Colonic mucosa (tissue), 4 donors: ENCODE data around the gene ABCA6. TPM values are rescaled to one million over a fixed set of nuclear protein-coding genes. Genes with fewer than 3 reads are reported as not detected.

ENCODE experiments used
- DNase-seq: peaks from one replicate; pipeline ENCODE4 v3.0.0-alpha.2; 2020
- H3K27ac ChIP-seq: fragments of 200-600 bp; one replicate; pipeline ENCODE4 v1.8.0; 2021
- H3K27me3 ChIP-seq: fragments of 200-600 bp; one replicate; pipeline ENCODE4 v1.8.0; 2021
- H3K36me3 ChIP-seq: fragments of 200-600 bp; one replicate; pipeline ENCODE4 v1.8.0; 2021
- H3K4me1 ChIP-seq: fragments of 200-600 bp; one replicate; pipeline ENCODE4 v1.8.0; 2021; ENCODE audit warnings: mild to moderate bottlenecking
- H3K4me3 ChIP-seq: fragments of 200-600 bp; one replicate; pipeline ENCODE4 v1.8.0; 2021
- H3K9ac ChIP-seq, 2 donors: one replicate each; pipeline ENCODE4 v1.7.0; 2013; ENCODE audit warnings: control low read depth in 2 of 2, low read depth in 2 of 2, low read length in 2 of 2
- H3K9me3 ChIP-seq: fragments of 200-600 bp; one replicate; pipeline ENCODE4 v1.8.0; 2021
- intact Hi-C: fragments of 100-400 bp; cut with DNase I; formaldehyde crosslinking; loops from one replicate; pipeline ENCODE4 v1.14.1; 2022
- total RNA-seq, 2 donors: library from RNA; stranded (reverse); fragmentation: NEBNext Ultra II Directional in 1 of 2; extraction: Animal tissue kit (Norgen Biotek cat#: 25700) in 1 of 2; gene quantifications; one replicate each; pipeline ENCODE4 v1.2.1, GENCODE V29; 2021
- TF ChIP-seq, protein P1 (sequence below): fragments of 200-600 bp; IDR thresholded peaks from one replicate; pipeline ENCODE4 v1.8.0; 2022; ENCODE audit warnings: antibody characterized with exemption, mild to moderate bottlenecking
- donor health status: healthy.
- donor health status: DM: no; HTN: no; CAD: no.
- donor health status: DM: no; HTN: no; CAD: no.

The ABCA6 gene
- total RNA-seq, 2 donors from 2014 or later = 2.1 to 5.9 TPM

DNA sequence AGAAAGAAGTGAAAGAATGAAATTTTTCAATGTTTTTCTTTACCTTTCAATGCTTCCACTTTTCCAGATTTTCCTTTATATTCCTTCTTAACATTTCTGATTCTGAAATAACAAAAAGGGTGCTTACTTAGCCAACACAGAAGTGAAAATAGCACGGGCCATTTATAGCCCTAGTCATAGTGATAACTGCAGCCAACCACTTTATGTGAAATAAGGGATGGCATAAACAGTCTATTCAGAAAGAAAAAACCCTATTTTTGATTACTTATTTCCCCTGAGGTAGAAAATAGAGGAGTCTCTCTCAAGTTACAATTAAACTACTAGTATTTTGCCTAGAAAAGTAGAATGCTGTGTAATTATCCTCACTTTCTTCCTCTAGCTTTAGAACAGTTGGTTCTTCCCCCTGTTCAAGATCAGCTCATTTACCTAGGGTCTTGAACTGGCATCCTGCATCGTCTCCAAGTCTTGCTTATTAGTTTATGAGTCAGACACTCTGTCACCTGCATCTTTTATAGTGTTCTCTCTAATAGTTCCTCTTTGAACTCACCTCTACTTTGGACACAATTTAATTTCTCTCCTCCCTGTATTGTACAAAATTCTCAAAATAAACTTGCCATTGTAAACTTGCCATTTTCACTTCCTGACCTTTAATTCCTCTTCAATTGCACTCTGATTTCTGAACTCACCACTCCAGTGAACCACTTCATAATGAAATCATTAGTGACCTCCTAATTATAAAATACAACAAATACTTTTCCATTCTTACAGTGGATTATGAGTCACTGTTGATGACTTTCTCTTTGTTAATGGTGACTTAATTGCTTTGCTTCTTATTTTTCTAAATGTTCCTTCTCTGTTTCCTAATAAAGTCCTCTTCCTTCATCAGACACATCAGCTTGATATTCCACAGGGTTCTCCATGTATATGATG is 23.6 kb downstream of the ABCA6 start:
- Histone ChIP-seq H3K9ac (no peak overlapping the region), H3K27me3 (no peaks in the 10 kb centered on the region), H3K36me3 (no peaks in the 10 kb centered on the region), H3K9me3 (no peaks in the 10 kb centered on the region), H3K27ac (no peak overlapping the region), H3K4me3 (no peak overlapping the region), H3K4me1 (no peaks in the 10 kb centered on the region)
- TF ChIP-seq, protein P1, sequence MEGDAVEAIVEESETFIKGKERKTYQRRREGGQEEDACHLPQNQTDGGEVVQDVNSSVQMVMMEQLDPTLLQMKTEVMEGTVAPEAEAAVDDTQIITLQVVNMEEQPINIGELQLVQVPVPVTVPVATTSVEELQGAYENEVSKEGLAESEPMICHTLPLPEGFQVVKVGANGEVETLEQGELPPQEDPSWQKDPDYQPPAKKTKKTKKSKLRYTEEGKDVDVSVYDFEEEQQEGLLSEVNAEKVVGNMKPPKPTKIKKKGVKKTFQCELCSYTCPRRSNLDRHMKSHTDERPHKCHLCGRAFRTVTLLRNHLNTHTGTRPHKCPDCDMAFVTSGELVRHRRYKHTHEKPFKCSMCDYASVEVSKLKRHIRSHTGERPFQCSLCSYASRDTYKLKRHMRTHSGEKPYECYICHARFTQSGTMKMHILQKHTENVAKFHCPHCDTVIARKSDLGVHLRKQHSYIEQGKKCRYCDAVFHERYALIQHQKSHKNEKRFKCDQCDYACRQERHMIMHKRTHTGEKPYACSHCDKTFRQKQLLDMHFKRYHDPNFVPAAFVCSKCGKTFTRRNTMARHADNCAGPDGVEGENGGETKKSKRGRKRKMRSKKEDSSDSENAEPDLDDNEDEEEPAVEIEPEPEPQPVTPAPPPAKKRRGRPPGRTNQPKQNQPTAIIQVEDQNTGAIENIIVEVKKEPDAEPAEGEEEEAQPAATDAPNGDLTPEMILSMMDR = no peak
- DNase-seq = no peak
- intact Hi-C loops = no loop called here

DNA sequence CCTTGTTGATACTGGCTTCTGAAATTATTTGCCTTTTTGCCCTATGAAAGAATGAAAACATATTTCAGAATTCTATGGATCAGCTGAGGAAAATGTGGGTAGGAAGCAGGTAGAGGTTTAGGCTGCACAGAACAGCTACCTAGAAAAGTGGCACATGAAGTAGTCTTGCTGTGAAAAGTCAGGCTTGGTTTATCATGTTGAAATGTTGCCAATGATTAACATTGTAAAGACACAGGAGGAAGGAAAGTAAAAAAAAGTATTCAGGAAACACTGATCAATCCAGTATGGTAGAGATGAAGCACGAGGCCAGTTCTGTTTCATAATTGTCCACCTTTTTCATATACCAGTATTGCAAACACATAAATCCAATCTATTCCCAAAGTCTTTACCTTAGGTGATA is 29.9 kb downstream of the ABCA6 start:
- H3K4me3 ChIP-seq = no peak overlapping the region
- no peak overlapping the region for H3K27ac ChIP-seq
- DNase-seq = no peak
- intact Hi-C loops = no loop called here
- H3K9ac ChIP-seq = no peak overlapping the region
- H3K27me3 ChIP-seq = no peaks in the 10 kb centered on the region
- no peaks in the 10 kb centered on the region for H3K4me1 ChIP-seq
- H3K36me3 ChIP-seq = no peaks in the 10 kb centered on the region
- H3K9me3 ChIP-seq = no peaks in the 10 kb centered on the region
- TF ChIP-seq, protein P1 = no peak

DNA sequence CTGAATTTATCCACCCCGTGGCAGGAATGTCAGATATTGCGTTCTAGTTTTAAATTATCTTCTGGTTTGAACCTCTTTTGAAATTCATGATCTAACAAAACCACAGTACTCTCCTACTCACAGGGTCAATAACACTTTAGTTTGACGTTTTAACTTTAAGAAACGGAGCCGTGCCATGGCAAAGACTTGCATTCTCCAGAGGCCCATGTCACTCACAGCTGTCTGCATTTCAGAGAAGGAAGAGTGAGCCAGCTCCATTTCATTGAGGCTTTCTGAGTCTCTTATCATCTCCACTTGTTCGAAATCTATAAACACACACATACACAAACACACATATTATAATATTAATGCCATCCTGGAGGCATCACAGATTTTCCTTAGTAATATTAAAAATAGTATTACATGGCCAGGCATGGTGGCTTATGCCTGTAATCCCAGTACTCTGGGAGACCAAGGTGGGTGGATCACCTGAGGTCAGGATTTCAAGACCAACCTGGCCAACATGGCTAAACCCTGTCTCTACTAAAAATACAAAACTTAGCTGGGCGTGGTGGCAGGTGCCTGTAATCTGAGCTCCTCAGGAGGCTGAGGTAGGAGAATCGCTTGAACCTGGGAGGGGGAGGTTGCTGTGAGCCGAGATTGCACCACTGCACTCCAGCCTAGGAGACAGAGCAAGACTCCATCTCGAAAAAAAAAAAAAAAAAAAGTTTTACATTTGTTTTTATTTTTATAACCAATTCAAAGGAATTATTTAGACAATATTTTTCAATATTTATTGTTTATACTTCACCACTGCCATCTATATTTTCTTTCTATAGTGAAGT is 35.6 kb downstream of the ABCA6 start:
- Histone ChIP-seq H3K4me3 (no peak overlapping the region), H3K9me3 (no peaks in the 10 kb centered on the region), H3K4me1 (no peaks in the 10 kb centered on the region), H3K36me3 (no peaks in the 10 kb centered on the region), H3K27ac (no peak overlapping the region), H3K27me3 (no peaks in the 10 kb centered on the region), H3K9ac (no peak overlapping the region)
- intact Hi-C loops = no loop called here
- DNase-seq = no peak
- TF ChIP-seq, protein P1 = no peak

DNA sequence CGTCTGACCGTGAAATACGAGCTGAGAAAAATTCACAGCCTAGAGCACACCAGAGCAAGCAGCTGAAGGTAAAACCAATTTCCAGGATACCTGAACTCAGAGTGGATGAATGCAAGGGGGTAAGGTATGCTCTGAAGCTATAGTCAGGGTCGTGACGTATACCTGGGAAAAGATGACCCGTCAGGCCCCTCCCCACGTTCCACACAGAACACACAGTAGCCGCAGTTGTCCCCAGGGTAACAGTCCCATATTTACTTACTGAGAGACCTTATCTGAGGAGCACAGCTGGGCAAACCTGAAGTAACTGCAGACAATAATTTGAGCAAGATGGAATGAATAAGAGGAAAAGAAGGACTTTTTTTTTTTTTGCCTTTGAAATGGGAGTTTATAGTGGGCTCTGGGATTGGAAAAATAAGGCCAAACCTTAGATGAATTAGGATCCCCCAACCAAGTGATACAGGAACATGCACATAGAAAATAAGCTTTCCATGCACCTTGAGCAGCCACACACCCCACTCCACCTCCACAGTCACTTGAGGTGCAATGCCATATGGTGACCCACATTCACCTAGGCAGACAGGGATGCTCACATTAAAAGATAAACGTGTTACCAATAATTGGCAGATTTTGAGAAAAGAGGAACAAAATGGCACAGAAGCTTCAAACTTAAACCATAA is 38.0 kb downstream of the ABCA6 start:
- no peak overlapping the region for H3K4me3 ChIP-seq
- DNase-seq = no peak
- no peaks in the 10 kb centered on the region for H3K4me1 ChIP-seq
- H3K9ac ChIP-seq = no peak overlapping the region
- H3K27ac ChIP-seq = no peak overlapping the region
- TF ChIP-seq, protein P1 = no peak
- no peaks in the 10 kb centered on the region for H3K36me3 ChIP-seq
- intact Hi-C loops = no loop called here
- H3K27me3 ChIP-seq = no peaks in the 10 kb centered on the region
- H3K9me3 ChIP-seq = no peaks in the 10 kb centered on the region

DNA sequence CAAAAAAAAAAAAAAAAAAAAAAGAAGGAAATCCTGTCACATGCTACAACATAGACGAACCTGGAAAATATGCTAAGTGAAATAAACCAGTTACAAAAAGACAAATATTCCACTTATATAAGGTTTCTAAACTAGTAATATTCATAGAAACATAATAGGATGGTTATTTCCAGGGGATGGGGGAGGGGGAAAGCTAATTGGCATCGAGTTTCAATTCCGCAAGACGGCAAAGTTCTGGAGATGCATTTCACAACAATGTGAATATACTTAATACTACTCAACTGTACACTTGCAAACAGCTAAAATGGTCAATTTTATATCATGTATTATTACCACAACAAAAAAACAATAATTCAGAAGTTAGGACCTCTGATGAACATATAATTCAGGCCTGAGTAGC is 43.1 kb downstream of the ABCA6 start:
- H3K4me1 ChIP-seq = no peaks in the 10 kb centered on the region
- H3K9me3 ChIP-seq = no peaks in the 10 kb centered on the region
- no peaks in the 10 kb centered on the region for H3K36me3 ChIP-seq
- no peak overlapping the region for H3K9ac ChIP-seq
- TF ChIP-seq, protein P1 = no peak
- no peak for DNase-seq
- no peak overlapping the region for H3K27ac ChIP-seq
- no peak overlapping the region for H3K4me3 ChIP-seq
- intact Hi-C loops = no loop called here
- no peaks in the 10 kb centered on the region for H3K27me3 ChIP-seq
